Fibroblast of pulmonary artery (primary cell): Measurements from ENCODE around the gene SV2B.

Experiments used
- DNase-seq: peaks from one replicate; pipeline ENCODE4 v3.0.0-alpha.2; 2010; ENCODE audit warnings: low read depth
- H3K4me3 ChIP-seq: replicated peaks from 2 replicates; pipeline ENCODE4 v1.5.1; 2011; ENCODE audit warnings: low read depth, mild to moderate bottlenecking, control low read depth, low read length, moderate library complexity
- TF ChIP-seq, protein P1 (sequence below): IDR thresholded peaks from 2 replicates; pipeline ENCODE4 v1.5.1; 2011; ENCODE audit warnings: mild to moderate bottlenecking, control low read depth, low read length, inconsistent platforms; ENCODE audit errors: missing control alignments

SV2B gene

DNA sequence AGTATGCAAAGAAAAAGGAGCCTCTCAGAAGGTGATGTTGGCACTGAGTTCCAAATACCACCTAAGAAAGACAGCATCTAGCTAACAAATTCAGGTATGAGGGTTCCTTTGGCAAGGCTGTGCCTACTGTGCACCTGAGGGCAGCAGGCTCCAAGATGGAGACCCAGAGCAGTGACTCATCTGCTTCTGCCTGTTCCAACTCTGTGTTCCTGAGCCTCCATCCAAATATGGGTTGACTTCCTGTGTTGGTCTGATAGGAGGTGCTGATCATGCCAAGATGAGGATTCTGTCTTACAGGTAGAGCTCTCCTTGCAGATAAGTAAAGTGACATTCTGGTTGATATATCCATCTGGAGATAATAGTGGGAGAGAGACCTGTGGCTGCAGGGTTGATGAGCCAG, 26.0 kb downstream of the SV2B start:
- H3K4me3 ChIP-seq, result no peak overlapping the region
- no peak for DNase-seq
- TF ChIP-seq, protein P1, sequence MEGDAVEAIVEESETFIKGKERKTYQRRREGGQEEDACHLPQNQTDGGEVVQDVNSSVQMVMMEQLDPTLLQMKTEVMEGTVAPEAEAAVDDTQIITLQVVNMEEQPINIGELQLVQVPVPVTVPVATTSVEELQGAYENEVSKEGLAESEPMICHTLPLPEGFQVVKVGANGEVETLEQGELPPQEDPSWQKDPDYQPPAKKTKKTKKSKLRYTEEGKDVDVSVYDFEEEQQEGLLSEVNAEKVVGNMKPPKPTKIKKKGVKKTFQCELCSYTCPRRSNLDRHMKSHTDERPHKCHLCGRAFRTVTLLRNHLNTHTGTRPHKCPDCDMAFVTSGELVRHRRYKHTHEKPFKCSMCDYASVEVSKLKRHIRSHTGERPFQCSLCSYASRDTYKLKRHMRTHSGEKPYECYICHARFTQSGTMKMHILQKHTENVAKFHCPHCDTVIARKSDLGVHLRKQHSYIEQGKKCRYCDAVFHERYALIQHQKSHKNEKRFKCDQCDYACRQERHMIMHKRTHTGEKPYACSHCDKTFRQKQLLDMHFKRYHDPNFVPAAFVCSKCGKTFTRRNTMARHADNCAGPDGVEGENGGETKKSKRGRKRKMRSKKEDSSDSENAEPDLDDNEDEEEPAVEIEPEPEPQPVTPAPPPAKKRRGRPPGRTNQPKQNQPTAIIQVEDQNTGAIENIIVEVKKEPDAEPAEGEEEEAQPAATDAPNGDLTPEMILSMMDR, result no peak

DNA sequence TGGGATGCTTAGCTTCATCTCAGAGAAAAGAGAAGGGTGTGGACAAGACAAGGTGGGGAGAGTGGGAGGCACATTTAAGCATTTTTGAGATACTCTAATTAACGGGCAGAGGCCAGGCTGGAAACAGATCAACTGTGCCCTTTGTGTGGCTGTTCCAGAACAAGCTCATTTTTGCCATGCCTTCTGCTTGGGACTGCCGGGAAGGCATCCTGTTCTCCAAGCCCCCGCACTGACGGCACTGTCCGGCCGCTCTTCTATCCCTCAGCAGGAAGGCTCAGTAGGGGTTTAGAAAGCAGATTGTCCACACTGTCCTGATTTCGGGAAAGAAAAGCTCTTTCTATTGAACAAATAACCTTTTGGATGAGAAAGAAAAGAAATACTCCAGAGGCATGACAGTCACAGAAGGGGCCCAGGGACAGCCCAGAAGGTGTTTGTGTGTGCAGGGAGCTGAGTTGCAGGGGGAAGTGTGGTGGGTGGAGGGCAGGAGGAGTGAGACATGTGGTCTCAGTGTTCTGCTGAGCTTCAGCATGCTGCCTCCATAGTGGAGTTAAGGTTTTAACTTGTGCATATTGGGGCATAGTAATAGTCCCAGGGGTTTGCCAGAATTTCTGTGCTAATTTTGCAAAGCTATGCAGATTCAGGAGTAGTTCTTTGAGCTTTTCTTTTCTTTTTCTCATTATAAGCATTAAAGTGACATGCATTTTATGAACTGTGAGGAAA, 27.3 kb downstream of the SV2B start:
- TF ChIP-seq, protein P1, result no peak
- no peak for DNase-seq
- no peak overlapping the region for H3K4me3 ChIP-seq

DNA sequence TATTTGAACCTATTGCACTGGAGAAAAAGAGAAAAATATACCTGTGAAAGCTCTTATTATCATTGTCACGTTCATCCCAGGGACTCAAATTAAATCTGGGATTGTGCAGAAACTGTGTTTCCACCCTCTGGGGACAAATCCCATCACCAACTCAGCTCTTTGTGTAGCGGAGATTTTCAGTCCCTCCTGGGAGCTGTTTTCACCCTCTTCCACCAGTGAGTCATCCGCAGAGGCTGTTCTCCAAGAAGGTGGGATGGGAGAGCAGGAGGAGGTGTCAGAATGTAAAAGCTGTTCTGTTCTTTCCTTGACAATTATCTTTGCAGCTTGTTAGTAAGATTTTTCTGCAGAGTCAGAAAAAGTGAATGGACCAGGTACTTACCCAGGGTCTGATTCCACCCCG, 28.0 kb downstream of the SV2B start:
- DNase-seq, result no peak
- TF ChIP-seq, protein P1, result no peak
- H3K4me3 ChIP-seq, result no peak overlapping the region

DNA sequence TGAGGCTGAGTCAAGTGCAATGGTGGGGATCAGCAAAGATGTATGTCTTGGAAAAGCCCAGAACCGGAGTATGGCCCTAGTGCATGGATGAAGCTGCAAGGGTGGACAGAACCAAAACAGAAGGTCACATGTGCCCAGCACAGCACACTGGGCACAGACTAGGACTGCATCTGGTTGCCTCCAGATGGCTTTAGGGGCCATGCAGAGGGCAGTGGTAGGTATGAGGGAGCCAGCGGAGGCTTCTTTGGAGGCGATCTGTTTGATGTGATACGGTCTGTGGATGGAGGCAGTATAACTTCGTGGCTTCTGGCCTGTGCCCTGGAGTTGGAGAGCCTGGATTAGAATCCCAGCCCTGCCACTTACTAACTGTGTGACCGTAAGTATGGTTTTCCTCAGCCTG, 29.4 kb downstream of the SV2B start:
- no peak for DNase-seq
- TF ChIP-seq, protein P1, result no peak
- no peak overlapping the region for H3K4me3 ChIP-seq

DNA sequence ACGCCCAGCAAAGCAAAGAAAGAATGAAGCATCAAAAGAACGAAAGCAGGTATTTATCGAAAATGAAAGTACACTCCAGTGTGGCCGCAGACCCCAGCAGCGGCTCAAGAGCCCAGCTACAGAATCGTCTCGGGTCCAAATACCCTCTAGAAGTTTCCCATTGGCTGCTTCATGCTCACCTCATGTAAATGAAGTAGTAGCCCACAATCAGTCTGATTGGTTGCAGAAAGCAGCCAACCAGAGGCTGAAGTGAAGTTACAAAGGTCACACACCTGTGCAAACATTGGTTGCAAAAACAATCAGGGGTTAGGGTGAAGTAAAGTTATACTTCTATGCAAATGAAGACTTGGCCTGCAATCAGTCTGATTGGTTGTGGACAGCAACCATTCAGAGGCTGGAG, 32.0 kb downstream of the SV2B start:
- TF ChIP-seq, protein P1, result no peak
- no peak for DNase-seq

DNA sequence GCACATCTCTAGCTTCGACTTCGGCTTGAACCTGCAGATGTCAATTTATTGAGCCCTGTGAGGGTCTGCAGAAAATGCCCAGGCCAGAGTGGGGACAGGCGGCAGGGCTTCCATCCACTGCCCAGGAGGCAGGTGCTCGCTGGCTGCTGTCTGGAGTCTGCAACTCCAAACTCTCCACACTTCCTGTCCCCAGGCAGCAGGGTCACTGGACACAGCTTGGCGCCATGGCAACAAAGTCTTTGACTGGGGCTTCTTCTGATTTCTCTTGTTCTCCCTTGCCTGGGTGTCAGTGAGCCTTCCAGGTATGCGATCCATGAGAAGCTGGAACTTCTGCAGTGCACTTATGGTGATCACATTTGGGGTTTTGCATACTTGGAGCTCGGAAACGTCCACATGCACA, 33.5 kb downstream of the SV2B start:
- DNase-seq, result no peak
- no peak overlapping the region for H3K4me3 ChIP-seq
- TF ChIP-seq, protein P1, result no peak

More for the DNA sequence above, 32.0 kb downstream of the SV2B start:
- no peak overlapping the region for H3K4me3 ChIP-seq
